Small intestine (tissue), 7 donors: ENCODE measurements around the gene LGALS16. TPM values are rescaled to one million over a fixed set of nuclear protein-coding genes. Genes with fewer than 3 reads are reported as not detected.
"Not testable (repeated sequence)": the region's sequence is repeated elsewhere in the genome, so short reads cannot be mapped to it uniquely, and the experiment has no call there.

Experiments used
- DNase-seq, 2 donors: peaks; one replicate each; pipeline versions ENCODE4 v3.0.0 to v3.0.0-alpha.2; 2013
- FAIRE-seq: peaks from 2 replicates; lab custom pipeline; 2012; peaks lifted over from hg19 to GRCh38; lab: Jason Lieb, UNC
- H3K27ac ChIP-seq, 3 donors: one replicate each; pipeline ENCODE4 v1.5.1; 2013; ENCODE audit warnings: low read length in 2 of 3, mild to moderate bottlenecking in 2 of 3, control low read depth in 1 of 3, inconsistent platforms in 1 of 3, low read depth in 1 of 3, moderate library complexity in 1 of 3
- H3K27me3 ChIP-seq, 3 donors: one replicate each; pipeline ENCODE4 v1.6.1; 2013; ENCODE audit warnings: low read length in 3 of 3, inconsistent platforms in 1 of 3; ENCODE audit not compliant: control insufficient read depth in 3 of 3, insufficient read depth in 3 of 3
- H3K36me3 ChIP-seq, 3 donors: one replicate each; pipeline ENCODE4 v1.6.1; 2013; ENCODE audit warnings: low read length in 3 of 3, inconsistent platforms in 1 of 3, low read depth in 1 of 3, mild to moderate bottlenecking in 1 of 3, moderate library complexity in 1 of 3; ENCODE audit not compliant: control insufficient read depth in 3 of 3, insufficient read depth in 2 of 3
- H3K4me1 ChIP-seq, 3 donors: one replicate each; pipeline ENCODE4 v1.6.1; 2013; ENCODE audit warnings: low read length in 2 of 3, inconsistent platforms in 1 of 3, low read depth in 1 of 3, mild to moderate bottlenecking in 1 of 3, moderate library complexity in 1 of 3; ENCODE audit not compliant: control insufficient read depth in 3 of 3, insufficient read depth in 2 of 3
- H3K4me3 ChIP-seq, 3 donors: one replicate each; pipeline ENCODE4 v1.5.1; 2013; ENCODE audit warnings: low read length in 3 of 3, control low read depth in 1 of 3, inconsistent platforms in 1 of 3, low read depth in 1 of 3, mild to moderate bottlenecking in 1 of 3, moderate library complexity in 1 of 3
- H3K9me3 ChIP-seq, 2 donors: one replicate each; pipeline ENCODE4 v1.6.1; 2013; ENCODE audit warnings: low read depth in 1 of 2, low read length in 1 of 2; ENCODE audit not compliant: control insufficient read depth in 2 of 2, insufficient read depth in 1 of 2
- WGBS, 3 donors: extraction: QIAGEN DNeasy Blood & Tissue Kit; methylation state at CpG; one replicate each; pipeline ENCODE4 v1.1.7; 2013; 5-methylcytosine and 5-hydroxymethylcytosine counted together
- polyA plus RNA-seq, 4 donors: library from polyadenylated mRNA; stranded (reverse) in 3 of 4; unstranded in 1 of 4; fragments of 200-250 nt in 3 of 4; fragments of 120-200 nt in 1 of 4; gene quantifications; one replicate each; pipeline versions ENCODE4 v1.2.1 to v1.2.3, GENCODE V29; 2013
- donor health status: healthy with polysubstance abuse.
- donor health status: control.
- donor health status: control.
- donor health status: Bipolar disorder and iron deficiency.
- donor health status: healthy.

Gene LGALS16
- polyA plus RNA-seq, 4 donors: not detected

DNA sequence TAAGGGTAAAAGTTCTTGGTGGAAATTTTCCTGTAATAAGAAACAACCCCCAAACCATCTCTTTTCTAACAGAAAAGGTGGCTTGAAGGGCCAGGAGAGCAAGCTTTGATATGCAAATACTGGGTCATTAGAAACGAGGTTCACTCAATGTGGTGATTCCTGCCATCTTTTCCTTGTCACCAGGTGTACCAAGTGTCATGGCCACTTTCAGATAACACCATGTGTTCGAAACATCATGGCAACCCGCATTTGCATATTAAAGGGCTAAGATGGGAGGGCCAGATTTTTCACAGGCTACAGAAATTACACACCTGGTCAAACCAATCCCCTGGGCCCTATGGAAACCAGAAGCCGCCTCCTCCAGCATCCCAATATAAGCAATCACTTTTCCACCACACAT, 15.3 kb downstream of the LGALS16 start:
- Histone ChIP-seq H3K36me3 (no peaks in the 10 kb centered on the region), H3K9me3 (no peaks in the 10 kb centered on the region), H3K27ac (no peak overlapping the region), H3K4me1 (no peaks in the 10 kb centered on the region), H3K4me3 (no peak overlapping the region), H3K27me3 (peaks cover 0 to 3% (median 0%) of the 10 kb centered on the region in 3 donors)
- DNase-seq (no peak), FAIRE-seq (no peak)
- 31 to 44% (median 40%) methylated on average over 4 of the region's 4 CpGs for WGBS, 3 donors

DNA sequence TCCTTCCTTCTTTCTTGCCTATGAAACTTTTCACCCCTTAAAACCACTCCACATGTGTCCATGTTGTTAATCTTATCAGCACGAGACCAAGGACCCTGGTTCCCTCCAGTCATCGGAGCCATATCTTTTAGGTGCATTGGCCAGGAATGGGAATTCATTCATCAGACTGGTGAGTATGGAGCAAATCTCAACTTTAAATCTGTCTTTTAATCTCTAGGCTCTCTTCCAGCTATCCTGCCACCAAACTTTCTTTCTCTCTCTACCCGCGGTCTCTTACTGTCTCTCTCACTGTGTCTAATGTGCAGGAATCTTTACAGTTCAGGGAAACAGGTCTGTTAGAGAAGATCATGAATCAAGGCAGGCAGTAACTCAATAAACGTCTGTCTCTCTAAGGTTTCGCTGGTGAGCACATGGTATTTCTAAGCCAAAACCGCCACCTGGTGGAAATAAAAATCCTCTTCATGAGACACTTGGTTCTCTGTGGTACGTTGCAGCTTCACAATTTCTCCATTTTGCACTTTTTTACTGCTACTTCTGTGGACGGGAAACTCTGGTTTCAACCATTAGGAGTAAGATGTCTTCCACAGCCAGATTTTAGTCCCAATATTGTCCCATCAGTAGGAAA, 16.1 kb downstream of the LGALS16 start:
- Histone ChIP-seq H3K9me3 (no peaks in the 10 kb centered on the region), H3K36me3 (no peaks in the 10 kb centered on the region), H3K4me1 (no peaks in the 10 kb centered on the region), H3K27ac (no peak overlapping the region), H3K27me3 (peaks cover 0 to 3% (median 0%) of the 10 kb centered on the region in 3 donors), H3K4me3 (no peak overlapping the region)
- WGBS, 3 donors: 7 to 13% (median 13%) methylated on average over 9 of the region's 9 CpGs
- FAIRE-seq (no peak), DNase-seq (peak; percentile 52 to 60)

DNA sequence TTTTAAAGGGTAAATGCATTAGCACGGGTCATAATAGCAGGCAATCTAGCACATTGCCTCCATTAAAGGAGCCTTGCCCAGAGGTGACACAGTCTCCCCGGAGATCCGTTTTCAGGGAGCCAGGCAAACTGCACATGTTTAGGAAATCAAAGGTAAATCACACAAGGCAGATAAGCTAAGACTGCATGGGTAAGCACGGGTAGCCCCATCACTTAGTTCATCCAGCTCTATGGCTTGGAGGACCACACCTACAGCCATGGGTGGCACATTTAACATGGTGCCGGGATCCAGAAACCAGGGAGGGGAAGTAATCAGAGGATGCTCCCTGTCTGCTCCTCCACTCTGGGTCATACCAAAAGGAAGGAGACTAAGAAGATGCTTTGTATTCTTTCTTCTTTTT, 16.8 kb downstream of the LGALS16 start:
- Histone ChIP-seq H3K27me3 (peaks cover 0 to 3% (median 0%) of the 10 kb centered on the region in 3 donors), H3K4me3 (no peak overlapping the region), H3K36me3 (no peaks in the 10 kb centered on the region), H3K27ac (no peak overlapping the region), H3K9me3 (no peaks in the 10 kb centered on the region), H3K4me1 (no peaks in the 10 kb centered on the region)
- WGBS, 3 donors: 62 to 69% (median 65%) methylated on average over 5 of the region's 5 CpGs
- no peak for DNase-seq
- no peak for FAIRE-seq

DNA sequence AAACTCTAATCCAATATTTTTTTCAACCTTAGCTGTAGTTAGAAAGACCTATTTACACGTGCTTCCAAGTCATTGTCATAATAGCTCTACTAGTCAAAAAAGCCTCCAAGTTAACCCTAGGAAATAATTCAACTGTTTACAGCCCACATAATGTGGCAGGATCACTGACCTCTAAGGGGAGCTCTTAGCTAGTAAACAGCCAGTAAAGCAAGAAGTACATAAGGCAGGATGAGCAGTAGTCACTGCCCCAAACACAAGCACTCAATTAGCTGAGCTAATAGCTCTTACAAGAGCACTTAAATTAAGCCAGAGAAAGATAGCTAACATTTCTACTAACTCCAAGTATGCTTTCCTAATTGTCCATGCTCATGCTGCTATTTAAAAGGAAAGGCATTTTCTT, 18.1 kb downstream of the LGALS16 start:
- H3K27me3 ChIP-seq, H3K36me3 ChIP-seq, FAIRE-seq, H3K4me1 ChIP-seq, DNase-seq, H3K27ac ChIP-seq, H3K4me3 ChIP-seq, H3K9me3 ChIP-seq: not testable (repeated sequence)
- WGBS, 3 donors: 18 to 32% (median 27%) methylated on average over 1 of the region's 1 CpG

DNA sequence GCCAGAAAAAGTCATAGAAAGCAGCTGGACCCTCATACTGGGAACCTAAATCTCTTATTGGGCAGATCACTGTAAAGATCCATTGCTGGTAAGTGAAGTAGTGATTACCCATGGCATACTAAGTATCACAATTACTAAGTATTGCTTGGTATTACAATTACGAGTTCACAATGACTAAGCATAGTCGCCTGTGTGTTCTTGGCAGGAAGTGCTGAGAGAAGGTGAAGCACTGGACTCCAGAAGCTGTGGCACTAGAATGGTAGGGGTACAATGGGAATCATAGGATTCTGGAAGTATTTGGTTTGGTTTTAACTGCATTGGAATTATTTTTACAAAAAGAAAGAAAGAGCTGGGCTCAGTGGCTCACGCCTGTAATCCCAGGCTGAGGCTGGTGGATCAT, 20.3 kb downstream of the LGALS16 start:
- Histone ChIP-seq H3K4me3 (no peak overlapping the region), H3K4me1 (peaks cover 0 to 2% (median 0%) of the 10 kb centered on the region in 3 donors), H3K27ac (no peak overlapping the region), H3K27me3 (peaks cover 0 to 2% (median 0%) of the 10 kb centered on the region in 3 donors), H3K36me3 (no peaks in the 10 kb centered on the region), H3K9me3 (no peaks in the 10 kb centered on the region)
- FAIRE-seq (no peak), DNase-seq (no peak)
- 61 to 69% (median 62%) methylated on average over 3 of the region's 3 CpGs for WGBS, 3 donors

DNA sequence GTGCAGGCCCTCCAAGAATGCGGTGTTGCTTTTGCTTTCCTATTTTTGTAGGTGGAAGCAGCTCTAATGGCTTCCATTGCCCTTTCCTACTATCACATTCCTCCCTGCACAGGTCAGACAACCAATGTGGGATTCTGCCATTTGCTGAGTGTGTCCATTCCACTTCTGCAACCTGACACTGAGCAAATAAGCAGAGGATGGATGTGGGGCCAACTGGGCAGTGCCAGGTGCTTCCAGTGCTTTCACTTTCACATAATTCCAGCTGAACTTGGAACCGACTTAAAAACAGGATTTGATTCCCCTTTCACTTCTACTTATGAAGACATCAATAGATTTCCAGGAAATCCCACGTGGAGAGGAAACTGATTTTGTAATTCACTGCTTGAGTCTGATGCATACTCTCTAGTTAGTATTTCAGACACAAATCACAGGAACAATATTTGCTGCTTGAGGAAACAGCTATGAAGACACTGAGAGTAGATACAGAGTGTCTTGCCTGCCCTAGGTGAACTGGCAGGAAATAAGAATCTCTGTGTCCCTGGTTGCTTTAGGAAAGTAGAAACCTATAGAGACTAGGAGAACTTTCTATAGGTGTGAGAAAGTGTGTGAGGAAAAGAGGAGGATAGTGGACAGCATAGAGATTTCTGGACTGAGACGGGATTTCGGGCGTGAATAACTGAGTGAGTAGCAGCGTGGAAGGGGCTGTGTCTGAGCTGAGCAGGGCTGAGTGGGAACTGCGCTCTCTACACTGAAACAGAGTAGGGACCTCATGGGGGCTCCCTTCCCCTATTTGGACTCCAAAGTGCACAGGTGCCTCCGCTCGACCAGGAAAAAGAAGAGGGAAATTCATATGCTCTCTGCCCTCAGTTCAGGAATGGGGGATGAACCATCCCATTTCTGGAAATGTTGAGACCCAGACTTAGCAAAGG, 22.5 kb downstream of the LGALS16 start:
- 70 to 75% (median 72%) methylated on average over 10 of the region's 10 CpGs for WGBS, 3 donors
- Histone ChIP-seq H3K9me3 (no peaks in the 10 kb centered on the region), H3K4me1 (peaks cover 0 to 2% (median 0%) of the 10 kb centered on the region in 3 donors), H3K27me3 (no peaks in the 10 kb centered on the region), H3K27ac (no peak overlapping the region), H3K4me3 (no peak overlapping the region), H3K36me3 (no peaks in the 10 kb centered on the region)
- DNase-seq (peak; percentile 27 to 37), FAIRE-seq (no peak)

DNA sequence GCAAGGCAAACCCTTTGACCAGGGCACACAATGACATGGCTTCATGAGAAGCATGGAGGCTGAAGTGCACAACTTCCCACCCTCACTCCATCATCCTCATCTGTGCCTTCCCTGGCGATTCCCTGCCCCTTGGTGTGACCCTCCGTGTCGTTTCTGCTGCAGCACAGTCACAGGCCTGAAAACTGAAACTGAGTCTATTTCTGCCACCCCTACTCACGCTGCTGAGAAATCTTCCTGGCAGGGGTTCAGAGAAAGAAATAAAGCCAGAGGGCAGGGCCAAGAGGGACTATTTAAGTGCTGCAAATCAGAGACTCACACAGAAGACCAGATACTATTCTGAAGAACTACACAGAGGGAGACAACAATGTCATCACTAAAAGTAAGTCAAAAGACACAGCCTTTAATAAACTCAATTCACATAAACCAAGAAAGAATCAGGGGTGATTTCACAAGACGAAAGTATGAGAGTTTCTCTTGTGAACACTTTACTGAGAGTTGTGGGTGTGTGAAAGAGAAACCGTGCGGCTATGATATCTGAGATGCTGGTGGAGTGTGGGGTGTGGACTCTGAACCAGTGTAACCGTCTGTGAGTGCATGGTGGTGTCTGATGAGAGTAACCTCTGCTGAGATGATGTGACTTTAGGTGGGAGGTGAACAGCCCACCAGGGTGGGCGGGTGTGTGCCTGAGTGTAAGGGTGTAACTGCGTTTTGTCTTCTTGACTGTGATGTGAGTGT, 23.5 kb downstream of the LGALS16 start:
- no peaks in the 10 kb centered on the region for H3K27me3 ChIP-seq
- 13 to 28% (median 14%) methylated on average over 10 of the region's 10 CpGs for WGBS, 3 donors
- no peak overlapping the region for H3K27ac ChIP-seq
- FAIRE-seq: no peak
- H3K4me3 ChIP-seq: no peak overlapping the region
- DNase-seq: peak in 1 of 2 donors; percentile 8
- H3K4me1 ChIP-seq: peaks cover 0 to 2% (median 0%) of the 10 kb centered on the region in 3 donors
- no peaks in the 10 kb centered on the region for H3K9me3 ChIP-seq
- no peaks in the 10 kb centered on the region for H3K36me3 ChIP-seq

DNA sequence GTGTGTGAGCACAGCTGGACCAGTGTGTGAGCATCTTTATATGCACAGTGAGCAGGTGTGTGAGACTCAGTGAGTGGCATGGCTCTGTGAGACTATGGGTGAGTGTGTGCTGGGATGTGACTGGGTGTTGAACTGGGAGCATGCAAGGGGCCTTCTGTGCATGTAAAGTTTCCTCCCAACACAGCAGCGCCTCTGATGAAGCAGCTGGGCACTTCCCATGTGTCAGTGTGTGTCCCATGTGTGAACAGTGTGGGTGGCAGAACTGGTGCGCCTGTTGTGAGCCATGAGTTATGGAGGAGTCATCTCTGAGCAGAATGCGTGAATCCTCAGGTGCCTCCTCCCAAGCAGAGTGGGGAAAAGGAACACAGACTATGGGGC, 24.1 kb downstream of the LGALS16 start:
- Histone ChIP-seq H3K4me3 (no peak overlapping the region), H3K9me3 (no peaks in the 10 kb centered on the region), H3K27ac (no peak overlapping the region), H3K36me3 (no peaks in the 10 kb centered on the region), H3K4me1 (peaks cover 0 to 2% (median 0%) of the 10 kb centered on the region in 3 donors), H3K27me3 (no peaks in the 10 kb centered on the region)
- FAIRE-seq (no peak), DNase-seq (no peak)
- WGBS, 3 donors: 78 to 95% (median 79%) methylated on average over 3 of the region's 3 CpGs
